Measurements from ENCODE around the gene EID2.

Gene EID2

GRCh38 chr19:39496063-39496462 is 43.9 kb downstream of the EID2 start:
- in situ Hi-C loops (cut with HindIII; ENCODE audit: low pct_ligation_motif_present, low sequenced_read_pairs): no loop called here
- TF ChIP-seq CTCF (IDR thresholded peaks at IDR 0.05; ENCODE audit: low read depth, low read length, missing control alignments): no peak
- H3K27me3 ChIP-seq (replicated peaks): peaks cover 15% of the 10 kb centered on the region
- H3K4me3 ChIP-seq (ENCODE audit: low read depth, low read length): no peak overlapping the region
- no peak for DNase-seq
- peaks cover 6% of the 10 kb centered on the region for H3K36me3 ChIP-seq (replicated peaks)
- H3K27ac ChIP-seq: no peak overlapping the region

DNA sequence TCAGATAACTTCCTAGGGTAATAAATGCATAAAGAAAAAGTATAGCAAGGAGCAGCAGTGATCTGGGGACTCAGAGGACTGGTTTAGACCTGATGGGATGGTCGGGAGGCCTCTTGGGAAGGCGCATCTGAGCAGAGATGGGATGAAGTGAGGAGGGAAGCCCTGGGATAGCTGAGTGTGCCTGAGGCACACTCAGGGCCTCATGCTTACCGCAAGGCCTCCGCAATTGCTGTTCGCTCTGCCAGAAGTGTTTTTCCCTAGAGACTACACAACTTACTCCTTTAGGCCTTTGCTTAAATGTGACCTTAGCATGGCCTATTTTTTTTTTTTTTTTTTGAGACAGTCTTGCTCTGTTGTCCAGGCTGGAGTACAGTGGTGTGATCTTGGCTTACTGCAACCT is 45.3 kb downstream of the EID2 start:
- H3K27ac ChIP-seq: no peak overlapping the region
- in situ Hi-C loops (cut with HindIII; ENCODE audit: low pct_ligation_motif_present, low sequenced_read_pairs): no loop called here
- no peak overlapping the region for H3K4me3 ChIP-seq (ENCODE audit: low read depth, low read length)
- H3K36me3 ChIP-seq (replicated peaks): peaks cover 17% of the 10 kb centered on the region
- DNase-seq: no peak
- TF ChIP-seq CTCF (IDR thresholded peaks at IDR 0.05; ENCODE audit: low read depth, low read length, missing control alignments): no peak
- peaks cover 12% of the 10 kb centered on the region for H3K27me3 ChIP-seq (replicated peaks)

DNA sequence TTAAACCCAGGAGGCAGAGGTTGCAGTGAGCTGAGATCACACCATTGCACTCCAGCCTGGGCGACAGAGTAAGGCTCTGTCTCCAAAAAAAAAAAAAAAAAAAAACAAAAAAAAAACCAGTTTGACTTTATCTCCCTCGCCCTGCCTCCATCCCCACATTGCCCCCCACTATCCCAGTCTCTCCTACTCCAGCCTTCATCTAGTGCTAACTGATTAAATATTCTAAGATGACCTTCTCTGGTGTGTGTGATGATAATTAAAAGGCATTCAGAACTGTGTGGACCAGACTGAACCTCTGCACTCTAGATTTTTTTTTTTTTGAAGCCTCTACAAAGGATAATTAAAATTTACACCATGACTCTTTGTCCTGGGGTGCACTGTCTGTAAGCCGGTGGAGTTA is 47.2 kb downstream of the EID2 start:
- no peak for DNase-seq
- Histone ChIP-seq H3K36me3 (replicated peaks) (peaks cover 34% of the 10 kb centered on the region), H3K27ac (no peak overlapping the region), H3K4me3 (ENCODE audit: low read depth, low read length) (no peak overlapping the region), H3K27me3 (replicated peaks) (no peaks in the 10 kb centered on the region)
- in situ Hi-C loops (cut with HindIII; ENCODE audit: low pct_ligation_motif_present, low sequenced_read_pairs): no loop called here
- no peak for TF ChIP-seq CTCF (IDR thresholded peaks at IDR 0.05; ENCODE audit: low read depth, low read length, missing control alignments)

GRCh38 chr19:39492225-39492624 is 47.7 kb downstream of the EID2 start:
- TF ChIP-seq CTCF (IDR thresholded peaks at IDR 0.05; ENCODE audit: low read depth, low read length, missing control alignments): no peak
- H3K27me3 ChIP-seq (replicated peaks): no peaks in the 10 kb centered on the region
- peaks cover 38% of the 10 kb centered on the region for H3K36me3 ChIP-seq (replicated peaks)
- H3K27ac ChIP-seq: no peak overlapping the region
- H3K4me3 ChIP-seq (ENCODE audit: low read depth, low read length): no peak overlapping the region
- DNase-seq: no peak
- in situ Hi-C loops (cut with HindIII; ENCODE audit: low pct_ligation_motif_present, low sequenced_read_pairs): no loop called here

DNA sequence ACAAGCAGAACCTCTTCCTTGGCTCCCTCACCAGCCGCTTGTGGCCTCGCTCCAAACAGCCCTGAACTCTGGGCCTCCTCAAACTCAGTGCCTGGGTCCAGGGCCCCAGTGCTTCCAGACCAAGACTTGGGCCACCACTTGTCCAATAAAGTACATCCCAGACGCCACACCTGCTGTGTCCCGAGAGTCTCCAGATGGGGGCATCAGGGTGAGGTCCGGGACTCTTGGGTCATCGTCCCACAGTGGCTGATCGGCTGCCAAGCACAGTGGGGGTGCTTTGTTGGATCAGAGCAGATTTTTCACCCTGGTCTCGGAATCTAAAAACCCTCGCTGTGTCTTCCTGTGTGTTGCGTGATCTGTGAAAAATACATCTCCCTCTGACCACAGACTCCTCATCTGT is 50.2 kb downstream of the EID2 start:
- no peak for TF ChIP-seq CTCF (IDR thresholded peaks at IDR 0.05; ENCODE audit: low read depth, low read length, missing control alignments)
- Histone ChIP-seq H3K27ac (no peak overlapping the region), H3K36me3 (replicated peaks) (peaks cover 56% of the 10 kb centered on the region), H3K27me3 (replicated peaks) (no peaks in the 10 kb centered on the region), H3K4me3 (ENCODE audit: low read depth, low read length) (no peak overlapping the region)
- DNase-seq: no peak
- in situ Hi-C loops (cut with HindIII; ENCODE audit: low pct_ligation_motif_present, low sequenced_read_pairs): no loop called here
